Measurements from ENCODE around the gene FAM9C. TPM values are rescaled to one million over a fixed set of nuclear protein-coding genes. Genes with fewer than 3 reads are reported as not detected.

Gene FAM9C
- total RNA-seq, 2 donors from 2014 or later: not detected

DNA sequence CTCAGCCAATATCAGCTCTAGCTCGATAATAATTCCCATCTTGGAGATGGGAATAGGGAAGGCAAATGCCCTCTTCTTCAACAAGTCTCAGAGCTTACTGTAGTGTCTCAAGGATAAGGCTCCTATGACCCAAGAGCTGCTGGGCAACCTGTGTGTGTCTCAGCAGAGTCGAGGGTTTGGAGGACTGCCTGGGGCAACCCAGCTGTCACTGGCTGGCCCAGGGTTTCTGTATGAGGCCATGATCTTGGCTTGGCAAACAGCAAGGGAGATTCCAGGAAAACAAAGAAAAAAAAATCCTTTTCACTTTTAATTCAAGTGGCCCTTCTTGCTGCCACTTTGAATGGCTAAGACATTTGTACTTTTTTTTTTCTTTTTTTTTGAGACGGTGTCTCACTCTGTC is 35.1 kb downstream of the FAM9C start:
- Histone ChIP-seq H3K4me1 (peaks cover 42% of the 10 kb centered on the region), H3K36me3 (replicated peaks in 1 of 2; ENCODE audit: insufficient read depth in 1 of 2, low read depth in 2 of 2) (no peaks in the 10 kb centered on the region), H3K4me3 (no peak overlapping the region), H3K27ac (peak overlapping the region in 2 of 4 donors; percentile 39 to 49), H3K27me3 (no peaks in the 10 kb centered on the region), H3K9me3 (no peaks in the 10 kb centered on the region)
- WGBS, 2 donors: 14 to 49% methylated on average over 2 to 3 of the region's 3 CpGs
- intact Hi-C loops (cut with DNase I): no loop called here
- ATAC-seq (peak; percentile 85), DNase-seq (peak; percentile 49 to 69 (median 62))
- TF ChIP-seq CTCF (IDR thresholded peaks at IDR 0.05): no peak
- TF ChIP-seq POLR2A (IDR thresholded peaks at IDR 0.05): no peak

DNA sequence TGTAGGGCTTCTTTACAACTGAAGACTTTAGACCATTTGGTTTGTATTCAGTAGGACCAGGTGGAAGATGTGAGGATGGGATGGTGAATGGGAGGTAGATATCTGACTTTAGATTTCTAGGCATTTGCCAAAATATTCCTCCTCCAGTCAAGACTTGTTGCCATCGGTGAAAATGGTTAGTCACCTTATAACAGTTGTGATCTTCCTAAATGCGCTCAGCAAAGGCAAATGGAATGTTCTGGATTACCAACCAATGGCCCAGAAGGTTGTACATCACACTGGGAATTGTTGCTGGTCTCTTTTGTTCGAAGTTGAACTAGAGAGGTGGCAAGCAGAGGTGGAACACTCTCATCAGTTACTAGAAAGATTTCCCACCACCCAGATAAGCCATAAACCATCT is 35.6 kb downstream of the FAM9C start:
- Histone ChIP-seq H3K9me3 (no peaks in the 10 kb centered on the region), H3K36me3 (replicated peaks in 1 of 2; ENCODE audit: insufficient read depth in 1 of 2, low read depth in 2 of 2) (no peaks in the 10 kb centered on the region), H3K4me3 (no peak overlapping the region), H3K27me3 (no peaks in the 10 kb centered on the region), H3K4me1 (peaks cover 37% of the 10 kb centered on the region), H3K27ac (peak overlapping the region in 2 of 4 donors; percentile 39 to 49)
- DNase-seq (no peak), ATAC-seq (no peak)
- 97 to 100% methylated on average over 3 of the region's 3 CpGs for WGBS, 2 donors
- intact Hi-C loops (cut with DNase I): no loop called here
- no peak for TF ChIP-seq CTCF (IDR thresholded peaks at IDR 0.05)

- Histone ChIP-seq H3K36me3 (replicated peaks in 1 of 2; ENCODE audit: insufficient read depth in 1 of 2, low read depth in 2 of 2) (no peaks in the 10 kb centered on the region), H3K27ac (peak overlapping the region in 3 of 4 donors; percentile 34 to 47 (median 34)), H3K27me3 (no peaks in the 10 kb centered on the region), H3K4me3 (no peak overlapping the region), H3K9me3 (no peaks in the 10 kb centered on the region), H3K4me1 (peaks cover 31% of the 10 kb centered on the region)
- DNase-seq (no peak), ATAC-seq (no peak)
- WGBS, 2 donors: 11 to 35% methylated on average over 1 to 2 of the region's 2 CpGs
- intact Hi-C loops (cut with DNase I): no loop called here
- no peak for TF ChIP-seq CTCF (IDR thresholded peaks at IDR 0.05)
- no peak for TF ChIP-seq POLR2A (IDR thresholded peaks at IDR 0.05)
These were observed 36.3 kb downstream of the FAM9C start for GRCh38 chrX:13008189-13008533.

DNA sequence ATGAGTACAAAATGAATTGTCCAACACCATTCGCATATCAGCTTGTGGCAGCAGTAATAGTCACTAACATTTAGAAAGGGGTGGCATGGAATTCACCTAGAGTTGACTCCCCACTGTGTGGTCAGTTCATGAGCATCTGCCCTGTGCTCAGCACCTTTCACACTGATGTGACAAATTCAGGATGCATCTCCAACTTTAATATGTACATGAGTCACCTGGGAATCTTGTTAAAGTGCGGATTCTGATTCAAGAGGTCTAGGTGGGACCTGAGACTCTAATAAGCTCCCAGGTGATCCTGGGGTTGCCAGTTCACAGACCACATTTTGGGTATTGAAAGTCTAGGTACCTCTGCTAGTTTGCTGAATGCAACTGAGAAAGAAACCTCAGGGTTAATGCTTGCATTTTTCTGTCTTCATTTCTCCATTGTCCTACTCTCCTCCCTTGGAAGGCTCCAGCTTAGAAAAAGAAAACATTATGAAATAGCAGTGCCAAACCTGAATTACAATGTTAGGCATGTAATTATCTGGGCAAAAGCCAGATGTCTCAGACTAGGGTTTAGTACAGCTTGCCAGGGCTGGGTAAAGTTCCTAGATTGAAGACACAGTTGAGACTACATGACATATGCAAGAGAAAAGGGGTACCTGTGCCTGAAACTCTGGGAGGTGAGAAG is 36.8 kb downstream of the FAM9C start:
- H3K27me3 ChIP-seq: no peaks in the 10 kb centered on the region
- H3K4me1 ChIP-seq: peaks cover 31% of the 10 kb centered on the region
- DNase-seq (peak in 2 of 4 donors; percentile 17 to 23), ATAC-seq (peak; percentile 64)
- peak overlapping the region in 3 of 4 donors; percentile 34 to 47 (median 34) for H3K27ac ChIP-seq
- H3K9me3 ChIP-seq: no peaks in the 10 kb centered on the region
- intact Hi-C loops (cut with DNase I): no loop called here
- WGBS, 2 donors: 75 to 79% methylated on average over 1 to 2 of the region's 2 CpGs
- no peak overlapping the region for H3K4me3 ChIP-seq
- no peaks in the 10 kb centered on the region for H3K36me3 ChIP-seq (replicated peaks in 1 of 2; ENCODE audit: insufficient read depth in 1 of 2, low read depth in 2 of 2)
- TF ChIP-seq POLR2A (IDR thresholded peaks at IDR 0.05): no peak
- TF ChIP-seq CTCF (IDR thresholded peaks at IDR 0.05): no peak

Measured in body of pancreas (tissue), 4 donors.